ENCODE data around the gene PDZK1IP1. TPM values are rescaled to one million over a fixed set of nuclear protein-coding genes. Genes with fewer than 3 reads are reported as not detected.

The PDZK1IP1 gene
- total and polyA plus RNA-seq, 2 of the 4 experiments (the other 2 are of a cell fraction) = not detected

- Histone ChIP-seq H2BK5ac (ENCODE audit: low read depth, low read length, poor library complexity, severe bottlenecking) (no peak overlapping the region), H3K27me3 (ENCODE audit: control insufficient read depth, insufficient read depth, low read length) (peaks cover 19% of the 10 kb centered on the region), H4K8ac (ENCODE audit: low read depth in 2 of 2, low read length in 2 of 2) (no peak overlapping the region), H2BK120ac (ENCODE audit: low read depth, low read length) (no peak overlapping the region), H3K36me3 (ENCODE audit: control insufficient read depth, insufficient read depth, low read length) (no peaks in the 10 kb centered on the region), H4K5ac (ENCODE audit: low read depth, low read length) (no peak overlapping the region), H3K9ac (ENCODE audit: low read depth, low read length) (no peak overlapping the region), H3K9me3 (ENCODE audit: control insufficient read depth, insufficient read depth, low read length) (no peaks in the 10 kb centered on the region), H3K14ac (replicated peaks; ENCODE audit: low read depth, low read length) (no peak overlapping the region), H3K27ac (ENCODE audit: insufficient read depth, low read length) (no peak overlapping the region), H3K56ac (ENCODE audit: extremely low read depth, insufficient read depth, low read length) (no peak overlapping the region), H3K79me1 (ENCODE audit: low read depth in 1 of 2, low read length in 2 of 2) (no peaks in the 10 kb centered on the region), H2BK15ac (ENCODE audit: low read depth, low read length) (no peak overlapping the region), H2BK20ac (ENCODE audit: low read depth, low read length) (no peak overlapping the region), H3K23ac (ENCODE audit: low read depth, low read length) (no peak overlapping the region), H3K9me1 (ENCODE audit: insufficient read depth, low read length) (no peaks in the 10 kb centered on the region), H4K91ac (ENCODE audit: insufficient read depth, low read depth, low read length) (no peak overlapping the region), H2AK9ac (replicated peaks; ENCODE audit: low read depth, low read length, poor library complexity) (no peak overlapping the region), H3K4me3 (ENCODE audit: insufficient read depth, low read depth, low read length) (no peak overlapping the region), H2AK5ac (ENCODE audit: low read depth, low read length) (no peak overlapping the region), H3K18ac (ENCODE audit: low read depth, low read length) (no peak overlapping the region), H3K4me1 (ENCODE audit: control insufficient read depth, insufficient read depth, low read length) (no peaks in the 10 kb centered on the region), H2AFZ (replicated peaks; ENCODE audit: low read length, poor library complexity) (no peak overlapping the region), H4K20me1 (ENCODE audit: insufficient read depth, low read length) (no peaks in the 10 kb centered on the region), H3K4ac (ENCODE audit: low read depth, low read length) (no peak overlapping the region), H3K4me2 (ENCODE audit: low read depth, low read length) (no peak overlapping the region)
- TF ChIP-seq RCOR1 (IDR thresholded peaks at IDR 0.05; ENCODE audit: insufficient replicate concordance, low read length) (no peak), MAZ (IDR thresholded peaks at IDR 0.05; ENCODE audit: borderline replicate concordance, low read depth, low read length) (no peak), CEBPB (IDR thresholded peaks at IDR 0.05; ENCODE audit: low read depth, low read length) (no peak), CTCF (conservative IDR thresholded peaks at IDR 0.05; ENCODE audit: low read depth, low read length) (no peak), ELK1 (IDR thresholded peaks at IDR 0.05; ENCODE audit: borderline replicate concordance, low read depth, low read length) (no peak), CHD1 (IDR thresholded peaks at IDR 0.05; ENCODE audit: low read depth, low read length) (no peak), BHLHE40 (IDR thresholded peaks at IDR 0.05; ENCODE audit: low read depth, low read length) (no peak), POLR2A (IDR thresholded peaks at IDR 0.05; ENCODE audit: low read depth, low read length) (no peak), SMC3 (IDR thresholded peaks at IDR 0.05; ENCODE audit: low read depth, low read length) (no peak), MXI1 (IDR thresholded peaks at IDR 0.05; ENCODE audit: borderline replicate concordance, low read depth, low read length) (no peak), FOS (IDR thresholded peaks at IDR 0.05; ENCODE audit: low read depth, low read length) (no peak), NFE2L2 (IDR thresholded peaks at IDR 0.05; ENCODE audit: low read depth, low read length) (no peak)
- in situ Hi-C loops (cut with MboI; ENCODE audit: low sequenced_read_pairs) (no loop called here), dilution Hi-C loops (cut with HindIII; ENCODE audit: low sequenced_read_pairs, unreplicated experiment) (no loop called here), intact Hi-C loops (cut with micrococcal nuclease) (no loop called here)
- no peak for ATAC-seq (ENCODE audit: low read depth)
- POLR2A ChIA-PET (ENCODE audit: unreplicated experiment) = no interaction called here
- BruUV-seq (replicated peaks) = no TSS peak
- no CpG with 5 or more reads among the region's 3 CpGs for WGBS, 2 experiments (ENCODE audit: extremely low coverage in 2 of 2, insufficient read length in 1 of 2)
- CTCF ChIA-PET = no interaction called here
- no peak for DNase-seq
Observed at GRCh38 chr1:47209725-47210325, 20.0 kb upstream of the PDZK1IP1 start.
